ENCODE results near the gene MYBPH. TPM values are rescaled to one million over a fixed set of nuclear protein-coding genes. Genes with fewer than 3 reads are reported as not detected.

MYBPH gene
- total and polyA plus RNA-seq, 10 donors: 0.09 to 2.7 (median 0.32) TPM; not detected in 3

GRCh38 chr1:203152158-203153034, 23.2 kb downstream of the MYBPH start:
- Histone ChIP-seq H3K4me3 (no peak overlapping the region), H3K27ac (peak overlapping the region in 2 of 8 donors; percentile 44 to 58), H3K4me1 (peaks cover 0 to 34% (median 18%) of the 10 kb centered on the region in 6 donors), H3K9me3 (no peaks in the 10 kb centered on the region), H3K27me3 (replicated peaks in 1 of 7) (peaks cover 0 to 71% (median 8%) of the 10 kb centered on the region in 7 donors), H3K36me3 (no peaks in the 10 kb centered on the region)
- TF ChIP-seq POLR2AphosphoS5 (IDR thresholded peaks at IDR 0.05) (no peak), POLR2A (IDR thresholded peaks at IDR 0.05) (no peak)
- TF ChIP-seq, protein P1, sequence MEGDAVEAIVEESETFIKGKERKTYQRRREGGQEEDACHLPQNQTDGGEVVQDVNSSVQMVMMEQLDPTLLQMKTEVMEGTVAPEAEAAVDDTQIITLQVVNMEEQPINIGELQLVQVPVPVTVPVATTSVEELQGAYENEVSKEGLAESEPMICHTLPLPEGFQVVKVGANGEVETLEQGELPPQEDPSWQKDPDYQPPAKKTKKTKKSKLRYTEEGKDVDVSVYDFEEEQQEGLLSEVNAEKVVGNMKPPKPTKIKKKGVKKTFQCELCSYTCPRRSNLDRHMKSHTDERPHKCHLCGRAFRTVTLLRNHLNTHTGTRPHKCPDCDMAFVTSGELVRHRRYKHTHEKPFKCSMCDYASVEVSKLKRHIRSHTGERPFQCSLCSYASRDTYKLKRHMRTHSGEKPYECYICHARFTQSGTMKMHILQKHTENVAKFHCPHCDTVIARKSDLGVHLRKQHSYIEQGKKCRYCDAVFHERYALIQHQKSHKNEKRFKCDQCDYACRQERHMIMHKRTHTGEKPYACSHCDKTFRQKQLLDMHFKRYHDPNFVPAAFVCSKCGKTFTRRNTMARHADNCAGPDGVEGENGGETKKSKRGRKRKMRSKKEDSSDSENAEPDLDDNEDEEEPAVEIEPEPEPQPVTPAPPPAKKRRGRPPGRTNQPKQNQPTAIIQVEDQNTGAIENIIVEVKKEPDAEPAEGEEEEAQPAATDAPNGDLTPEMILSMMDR (IDR thresholded peaks at IDR 0.05 in 8 of 11, conservative IDR thresholded peaks at IDR 0.05 in 3 of 11): no peak
- intact Hi-C loops (cut with DNase I; ENCODE audit: low total_unique reads): no loop called here
- no peak for DNase-seq
- WGBS, 5 donors: 71 to 86% (median 78%) methylated on average over 9 to 10 of the region's 10 CpGs

DNA sequence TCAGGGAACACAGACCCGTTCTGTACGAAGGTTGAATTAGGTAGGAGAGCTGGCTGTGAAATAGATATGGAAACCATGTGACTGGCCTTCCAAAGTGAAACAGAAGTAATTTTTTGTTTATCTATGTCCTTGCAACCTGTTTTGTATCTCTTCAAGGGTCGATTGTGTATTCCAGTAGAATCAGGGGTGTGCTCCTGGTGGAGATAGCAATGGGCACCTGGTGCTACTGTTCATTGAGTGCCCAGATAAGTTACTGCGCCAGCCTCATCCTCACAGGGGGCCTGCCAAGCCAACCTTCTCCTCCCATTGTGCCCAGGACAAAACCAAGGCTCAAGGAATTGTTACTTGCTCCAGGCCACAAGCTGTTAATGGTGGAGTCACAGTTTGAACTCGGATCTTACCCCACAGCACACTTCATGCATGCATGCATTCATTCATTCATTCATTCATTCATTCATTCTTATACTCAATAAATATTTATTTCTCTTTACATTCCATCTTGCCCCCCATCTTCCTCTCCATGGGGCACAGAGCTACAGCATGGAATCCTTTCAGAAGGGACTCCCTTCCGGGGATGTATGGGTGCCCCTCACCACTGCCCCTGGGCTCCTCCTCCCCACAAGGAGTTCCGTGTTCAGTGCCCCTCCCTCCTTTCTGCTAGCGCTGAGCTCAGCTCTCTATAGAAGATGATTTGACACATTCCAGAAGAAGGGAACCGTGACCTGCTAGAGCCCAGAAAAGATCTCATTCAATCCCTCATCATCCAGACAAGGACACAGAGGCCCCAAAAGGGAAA, 24.1 kb downstream of the MYBPH start:
- peak overlapping the region in 1 of 8 donors; percentile 16 for H3K27ac ChIP-seq

GRCh38 chr1:203150511-203151297, 24.9 kb downstream of the MYBPH start:
- WGBS, 5 donors: 68 to 89% (median 72%) methylated on average over 8 to 9 of the region's 9 CpGs
- Histone ChIP-seq H3K27me3 (replicated peaks in 1 of 7) (peaks cover 0 to 57% (median 6%) of the 10 kb centered on the region in 7 donors), H3K36me3 (no peaks in the 10 kb centered on the region), H3K9me3 (no peaks in the 10 kb centered on the region), H3K4me3 (no peak overlapping the region), H3K27ac (peak overlapping the region in 1 of 8 donors; percentile 22), H3K4me1 (peaks cover 0 to 34% (median 18%) of the 10 kb centered on the region in 6 donors)
- DNase-seq: no peak
- intact Hi-C loops (cut with DNase I; ENCODE audit: low total_unique reads): no loop called here
- TF ChIP-seq POLR2A (IDR thresholded peaks at IDR 0.05) (no peak), POLR2AphosphoS5 (IDR thresholded peaks at IDR 0.05) (no peak)
- TF ChIP-seq, protein P1 (IDR thresholded peaks at IDR 0.05 in 8 of 11, conservative IDR thresholded peaks at IDR 0.05 in 3 of 11): no peak

More for the DNA sequence above, 24.1 kb downstream of the MYBPH start:
- peaks cover 0 to 34% (median 18%) of the 10 kb centered on the region in 6 donors for H3K4me1 ChIP-seq
- H3K9me3 ChIP-seq: no peaks in the 10 kb centered on the region
- DNase-seq: no peak
- no peak overlapping the region for H3K4me3 ChIP-seq
- TF ChIP-seq POLR2A (IDR thresholded peaks at IDR 0.05): no peak
- TF ChIP-seq POLR2AphosphoS5 (IDR thresholded peaks at IDR 0.05): no peak
- TF ChIP-seq, protein P1 (IDR thresholded peaks at IDR 0.05 in 8 of 11, conservative IDR thresholded peaks at IDR 0.05 in 3 of 11): no peak
- peaks cover 0 to 66% (median 6%) of the 10 kb centered on the region in 7 donors for H3K27me3 ChIP-seq (replicated peaks in 1 of 7)
- no peaks in the 10 kb centered on the region for H3K36me3 ChIP-seq
- WGBS, 5 donors: 67 to 81% (median 73%) methylated on average over 9 of the region's 9 CpGs
- intact Hi-C loops (cut with DNase I; ENCODE audit: low total_unique reads): no loop called here
